ENCODE results near the gene DISC1.

DNA sequence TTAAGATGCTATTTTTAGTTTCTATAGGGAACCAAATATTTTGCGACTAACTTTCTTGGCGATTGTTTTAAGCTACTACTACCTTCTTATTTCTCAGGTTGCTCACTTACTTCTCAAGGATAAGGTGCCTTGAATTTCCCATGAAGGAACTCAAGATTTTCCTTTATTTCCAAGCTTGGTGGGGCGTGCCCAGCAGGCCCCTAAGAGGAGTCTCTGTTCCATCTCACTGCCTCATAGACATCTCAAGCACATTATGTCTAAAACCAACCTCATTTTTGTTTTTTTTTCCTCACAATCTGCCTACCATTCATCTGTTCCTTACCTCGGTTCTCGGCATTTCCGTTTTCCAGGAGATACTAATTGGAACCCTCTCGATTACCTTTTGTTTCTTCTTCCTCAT, 421.9 kb downstream of the DISC1 start:
- TF ChIP-seq, protein P1, sequence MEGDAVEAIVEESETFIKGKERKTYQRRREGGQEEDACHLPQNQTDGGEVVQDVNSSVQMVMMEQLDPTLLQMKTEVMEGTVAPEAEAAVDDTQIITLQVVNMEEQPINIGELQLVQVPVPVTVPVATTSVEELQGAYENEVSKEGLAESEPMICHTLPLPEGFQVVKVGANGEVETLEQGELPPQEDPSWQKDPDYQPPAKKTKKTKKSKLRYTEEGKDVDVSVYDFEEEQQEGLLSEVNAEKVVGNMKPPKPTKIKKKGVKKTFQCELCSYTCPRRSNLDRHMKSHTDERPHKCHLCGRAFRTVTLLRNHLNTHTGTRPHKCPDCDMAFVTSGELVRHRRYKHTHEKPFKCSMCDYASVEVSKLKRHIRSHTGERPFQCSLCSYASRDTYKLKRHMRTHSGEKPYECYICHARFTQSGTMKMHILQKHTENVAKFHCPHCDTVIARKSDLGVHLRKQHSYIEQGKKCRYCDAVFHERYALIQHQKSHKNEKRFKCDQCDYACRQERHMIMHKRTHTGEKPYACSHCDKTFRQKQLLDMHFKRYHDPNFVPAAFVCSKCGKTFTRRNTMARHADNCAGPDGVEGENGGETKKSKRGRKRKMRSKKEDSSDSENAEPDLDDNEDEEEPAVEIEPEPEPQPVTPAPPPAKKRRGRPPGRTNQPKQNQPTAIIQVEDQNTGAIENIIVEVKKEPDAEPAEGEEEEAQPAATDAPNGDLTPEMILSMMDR (IDR thresholded peaks at IDR 0.05) = no peak
- TF ChIP-seq POLR2A (IDR thresholded peaks at IDR 0.05) = no peak
